ENCODE measurements around the gene LRRFIP1.
A peak's percentile ranks its signal among the peaks of the same experiment; 100 is the strongest.

The LRRFIP1 gene

DNA sequence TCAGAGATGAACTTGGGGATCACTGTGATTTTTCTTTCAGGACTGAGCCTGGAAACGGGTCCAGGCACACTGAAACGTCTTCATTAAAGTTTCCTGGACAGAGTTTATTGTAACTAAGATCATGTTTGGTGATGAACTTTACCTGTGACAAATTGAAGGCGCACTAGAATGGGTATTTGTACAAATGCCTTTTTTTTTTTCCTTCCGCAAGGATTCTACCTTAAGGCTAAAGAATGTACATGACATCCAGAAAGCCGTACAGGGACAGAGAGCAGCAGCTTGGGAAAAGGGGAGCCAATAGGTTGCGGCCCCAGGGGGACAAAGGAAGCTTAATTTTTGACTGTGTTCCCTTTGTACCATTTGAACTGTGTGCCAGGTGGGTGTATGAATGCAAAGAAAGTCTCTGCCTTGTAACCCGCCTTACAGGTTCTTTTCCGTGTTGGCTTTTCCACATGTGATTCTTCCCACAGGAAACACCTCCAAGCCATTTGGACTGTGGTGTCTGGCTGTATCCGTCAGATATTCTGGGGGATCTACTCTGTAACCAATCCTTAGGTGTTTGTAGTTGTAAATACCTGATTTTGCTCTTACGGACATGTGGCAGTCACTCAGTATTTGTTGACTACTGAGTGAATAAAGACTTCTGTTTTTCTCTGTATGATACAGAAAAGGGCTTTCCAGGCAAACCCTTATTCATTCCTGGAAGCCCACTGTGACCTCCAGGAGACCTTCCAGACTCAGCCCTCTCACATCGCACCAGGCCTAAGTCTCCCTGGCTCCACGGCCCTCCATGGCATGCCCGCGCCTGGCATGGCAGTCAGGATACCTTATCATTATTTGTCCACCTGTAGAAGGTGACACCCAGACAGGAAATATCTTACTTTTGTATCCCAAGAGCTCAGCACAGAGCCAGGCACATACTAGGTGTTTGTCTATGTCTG is 1.1 kb downstream of the LRRFIP1 start:
- Histone ChIP-seq H3K4ac (ENCODE audit: low read length) (no peak overlapping the region), H3K27ac (replicated peaks; ENCODE audit: low read length) (no peak overlapping the region)
- WGBS, 2 donors (ENCODE audit: extremely low coverage in 2 of 2, insufficient read length in 2 of 2, insufficient replicate concordance in 1 of 2): no CpG with 5 or more reads among the region's 14 CpGs

GRCh38 chr2:237629188-237629534 is 1.8 kb downstream of the LRRFIP1 start:
- H3K14ac ChIP-seq (ENCODE audit: low read length): no peak overlapping the region
- no peak overlapping the region for H3K18ac ChIP-seq (ENCODE audit: low read length)
- no peak overlapping the region for H3K23ac ChIP-seq (ENCODE audit: low read depth, low read length, poor library complexity)
- H3K36me3 ChIP-seq (replicated peaks in 1 of 2; ENCODE audit: control insufficient read depth in 2 of 2, insufficient read depth in 2 of 2, low read length in 2 of 2): peaks cover 2 to 34% of the 10 kb centered on the region in 2 donors
- no peak overlapping the region for H2AK5ac ChIP-seq (ENCODE audit: low read depth, low read length)
- peaks cover 0 to 9% of the 10 kb centered on the region in 2 donors for H3K9me3 ChIP-seq (replicated peaks in 1 of 2; ENCODE audit: control insufficient read depth in 2 of 2, insufficient read depth in 1 of 2, low read depth in 1 of 2, low read length in 2 of 2)
- no peak overlapping the region for H2BK12ac ChIP-seq (ENCODE audit: low read length)
- no CpG with 5 or more reads among the region's 1 CpG for WGBS, 2 donors (ENCODE audit: extremely low coverage in 2 of 2, insufficient read length in 2 of 2, insufficient replicate concordance in 1 of 2)
- no peak overlapping the region for H2BK120ac ChIP-seq (ENCODE audit: low read depth, low read length)
- H2BK15ac ChIP-seq (ENCODE audit: low read length): no peak overlapping the region
- H4K8ac ChIP-seq (ENCODE audit: low read depth, low read length): no peak overlapping the region
- no peak overlapping the region for H3K4me3 ChIP-seq (ENCODE audit: low read length in 2 of 2)
- no peak for DNase-seq (ENCODE audit: low spot score)
- no peak overlapping the region for H3K4me2 ChIP-seq (ENCODE audit: insufficient read depth, low read length, poor library complexity, severe bottlenecking)
- H2BK5ac ChIP-seq (ENCODE audit: low read length): no peak overlapping the region
- peaks cover 2% of the 10 kb centered on the region for H3K79me1 ChIP-seq (ENCODE audit: low read depth, low read length)
- H3K27ac ChIP-seq (replicated peaks; ENCODE audit: low read length): no peak overlapping the region
- H2AFZ ChIP-seq (ENCODE audit: low read length): no peak overlapping the region
- H3K27me3 ChIP-seq (ENCODE audit: control insufficient read depth in 3 of 3, insufficient read depth in 3 of 3, low read depth in 1 of 3, low read length in 3 of 3): peaks cover 4 to 31% (median 15%) of the 10 kb centered on the region in 3 experiments
- no peak overlapping the region for H3K9ac ChIP-seq (ENCODE audit: low read depth, low read length, poor library complexity)
- no peak overlapping the region for H3K4ac ChIP-seq (ENCODE audit: low read length)
- no peak overlapping the region for H4K91ac ChIP-seq (ENCODE audit: low read depth, low read length, poor library complexity)
- H3K4me1 ChIP-seq (ENCODE audit: control insufficient read depth in 2 of 2, insufficient read depth in 1 of 2, low read depth in 1 of 2, low read length in 2 of 2): peaks cover 8 to 9% of the 10 kb centered on the region in 2 donors

More for the DNA sequence above, 1.1 kb downstream of the LRRFIP1 start:
- H4K8ac ChIP-seq (ENCODE audit: low read depth, low read length): no peak overlapping the region
- peak overlapping the region; percentile 10 for H2BK5ac ChIP-seq (ENCODE audit: low read length)
- H2BK12ac ChIP-seq (ENCODE audit: low read length): no peak overlapping the region
- peaks cover 2 to 29% of the 10 kb centered on the region in 2 donors for H3K36me3 ChIP-seq (replicated peaks in 1 of 2; ENCODE audit: control insufficient read depth in 2 of 2, insufficient read depth in 2 of 2, low read length in 2 of 2)
- DNase-seq (ENCODE audit: low spot score): no peak
- H3K14ac ChIP-seq (ENCODE audit: low read length): no peak overlapping the region
- peak overlapping the region; percentile 38 for H3K9ac ChIP-seq (ENCODE audit: low read depth, low read length, poor library complexity)
- peaks cover 8 to 9% of the 10 kb centered on the region in 2 donors for H3K4me1 ChIP-seq (ENCODE audit: control insufficient read depth in 2 of 2, insufficient read depth in 1 of 2, low read depth in 1 of 2, low read length in 2 of 2)
- no peak overlapping the region for H2AK5ac ChIP-seq (ENCODE audit: low read depth, low read length)
- H4K91ac ChIP-seq (ENCODE audit: low read depth, low read length, poor library complexity): no peak overlapping the region
- no peak overlapping the region for H3K23ac ChIP-seq (ENCODE audit: low read depth, low read length, poor library complexity)
- H3K9me3 ChIP-seq (replicated peaks in 1 of 2; ENCODE audit: control insufficient read depth in 2 of 2, insufficient read depth in 1 of 2, low read depth in 1 of 2, low read length in 2 of 2): peaks cover 0 to 3% of the 10 kb centered on the region in 2 donors
- H2AFZ ChIP-seq (ENCODE audit: low read length): peak overlapping the region; percentile 92
- H2BK120ac ChIP-seq (ENCODE audit: low read depth, low read length): no peak overlapping the region
- H3K27me3 ChIP-seq (ENCODE audit: control insufficient read depth in 3 of 3, insufficient read depth in 3 of 3, low read depth in 1 of 3, low read length in 3 of 3): peaks cover 4 to 31% (median 19%) of the 10 kb centered on the region in 3 experiments
- H3K18ac ChIP-seq (ENCODE audit: low read length): peak overlapping the region; percentile 94
- peak overlapping the region; percentile 52 to 89 for H3K4me3 ChIP-seq (ENCODE audit: low read length in 2 of 2)
- no peak overlapping the region for H2BK15ac ChIP-seq (ENCODE audit: low read length)
- H3K4me2 ChIP-seq (ENCODE audit: insufficient read depth, low read length, poor library complexity, severe bottlenecking): peak overlapping the region; percentile 64
- H3K79me1 ChIP-seq (ENCODE audit: low read depth, low read length): peaks cover 2% of the 10 kb centered on the region

DNA sequence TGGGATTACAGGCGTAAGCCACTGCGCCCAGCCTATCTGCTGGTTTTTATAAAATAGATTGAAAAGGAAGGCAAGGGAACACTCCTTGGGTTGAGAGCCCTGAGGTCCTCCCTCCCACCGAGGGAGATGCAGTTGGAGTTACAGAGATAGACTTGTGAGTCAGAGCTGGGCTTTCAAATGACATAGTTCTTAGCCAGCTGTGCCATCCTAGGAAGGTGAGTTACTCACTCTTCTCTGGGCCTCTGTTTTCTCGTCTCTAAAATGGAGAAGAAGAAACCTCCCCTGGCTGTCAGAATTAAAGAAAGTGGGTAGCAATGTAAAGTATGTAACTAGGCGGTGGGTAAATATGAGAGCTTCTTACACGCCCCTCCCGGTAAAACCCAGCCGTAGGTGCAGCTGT is 2.4 kb downstream of the LRRFIP1 start:
- no CpG with 5 or more reads among the region's 8 CpGs for WGBS, 2 donors (ENCODE audit: extremely low coverage in 2 of 2, insufficient read length in 2 of 2, insufficient replicate concordance in 1 of 2)
- H4K91ac ChIP-seq (ENCODE audit: low read depth, low read length, poor library complexity): no peak overlapping the region

More for the DNA sequence above, 2.4 kb downstream of the LRRFIP1 start:
- Histone ChIP-seq H3K14ac (ENCODE audit: low read length) (no peak overlapping the region), H3K79me1 (ENCODE audit: low read depth, low read length) (peaks cover 2% of the 10 kb centered on the region), H3K18ac (ENCODE audit: low read length) (no peak overlapping the region), H3K4me2 (ENCODE audit: insufficient read depth, low read length, poor library complexity, severe bottlenecking) (no peak overlapping the region), H3K4me1 (ENCODE audit: control insufficient read depth in 2 of 2, insufficient read depth in 1 of 2, low read depth in 1 of 2, low read length in 2 of 2) (peaks cover 8 to 9% of the 10 kb centered on the region in 2 donors), H3K9me3 (replicated peaks in 1 of 2; ENCODE audit: control insufficient read depth in 2 of 2, insufficient read depth in 1 of 2, low read depth in 1 of 2, low read length in 2 of 2) (peaks cover 0 to 15% of the 10 kb centered on the region in 2 donors), H3K9ac (ENCODE audit: low read depth, low read length, poor library complexity) (no peak overlapping the region), H2BK5ac (ENCODE audit: low read length) (no peak overlapping the region), H2AK5ac (ENCODE audit: low read depth, low read length) (no peak overlapping the region), H4K8ac (ENCODE audit: low read depth, low read length) (no peak overlapping the region), H3K27ac (replicated peaks; ENCODE audit: low read length) (no peak overlapping the region), H3K4me3 (ENCODE audit: low read length in 2 of 2) (no peak overlapping the region), H2BK12ac (ENCODE audit: low read length) (no peak overlapping the region), H2BK15ac (ENCODE audit: low read length) (no peak overlapping the region), H2BK120ac (ENCODE audit: low read depth, low read length) (no peak overlapping the region), H2AFZ (ENCODE audit: low read length) (no peak overlapping the region), H3K4ac (ENCODE audit: low read length) (no peak overlapping the region), H3K27me3 (ENCODE audit: control insufficient read depth in 3 of 3, insufficient read depth in 3 of 3, low read depth in 1 of 3, low read length in 3 of 3) (peaks cover 4 to 31% (median 11%) of the 10 kb centered on the region in 3 experiments), H3K36me3 (replicated peaks in 1 of 2; ENCODE audit: control insufficient read depth in 2 of 2, insufficient read depth in 2 of 2, low read length in 2 of 2) (peaks cover 2 to 34% of the 10 kb centered on the region in 2 donors), H3K23ac (ENCODE audit: low read depth, low read length, poor library complexity) (no peak overlapping the region)
- DNase-seq (ENCODE audit: low spot score): no peak
